ENCODE data around the gene KLF1. TPM values are rescaled to one million over a fixed set of nuclear protein-coding genes. Genes with fewer than 3 reads are reported as not detected.
A peak's percentile ranks its signal among the peaks of the same experiment; 100 is the strongest.
"Not testable (repeated sequence)": the region's sequence is repeated elsewhere in the genome, so short reads cannot be mapped to it uniquely, and the experiment has no call there.

The KLF1 gene
- polyA plus RNA-seq, 3 donors: 0.24 to 0.45 (median 0.28) TPM

- WGBS (ENCODE audit: insufficient coverage): 12% methylated on average over 63 of the region's 69 CpGs
- peaks cover 30 to 53% (median 32%) of the 10 kb centered on the region in 3 donors for H3K27me3 Mint-ChIP-seq (ENCODE audit: low read depth in 3 of 3)
- peak; percentile 84 to 94 (median 86) for DNase-seq
- no peaks in the 10 kb centered on the region for H3K36me3 ChIP-seq (replicated peaks in 1 of 2; ENCODE audit: control insufficient read depth in 1 of 2, insufficient read depth in 2 of 2, low read length in 2 of 2)
- no peaks in the 10 kb centered on the region for H4K20me1 ChIP-seq (ENCODE audit: insufficient read depth, low read length)
- H3K4me1 Mint-ChIP-seq: peaks cover 9% of the 10 kb centered on the region
- H3K36me3 Mint-ChIP-seq: no peaks in the 10 kb centered on the region
- peak overlapping the region; percentile 57 for H3K4me2 ChIP-seq (replicated peaks; ENCODE audit: extremely low read depth, low read length, poor library complexity, severe bottlenecking)
- H3K9ac ChIP-seq (ENCODE audit: insufficient read depth, low read length, poor library complexity, severe bottlenecking): no peak overlapping the region
- no peak overlapping the region for H3K27ac ChIP-seq (ENCODE audit: low read depth in 1 of 2, low read length in 2 of 2)
- peak overlapping the region; percentile 45 to 81 for H3K4me3 Mint-ChIP-seq
- TF ChIP-seq CTCF (IDR thresholded peaks at IDR 0.05): peak; percentile 99
- intact Hi-C loops (cut with micrococcal nuclease): loop anchor here (2.0 to 5.0 kb wide), 4 partner anchors 50 to 85 kb away; no protein-coding TSS in a partner anchor
- peaks cover 11 to 12% of the 10 kb centered on the region in 2 donors for H3K4me1 ChIP-seq (ENCODE audit: control insufficient read depth in 1 of 2, insufficient read depth in 2 of 2, low read length in 2 of 2)
- H2AFZ ChIP-seq (ENCODE audit: insufficient read depth, low read depth, low read length, poor library complexity, severe bottlenecking): peak overlapping the region; percentile 80
- peak overlapping the region in 4 of 7 donors; percentile 13 to 78 (median 55) for H3K27ac Mint-ChIP-seq
- H3K79me2 ChIP-seq (ENCODE audit: insufficient read depth, low read length): no peaks in the 10 kb centered on the region
- H3K4me3 ChIP-seq (replicated peaks in 1 of 3; ENCODE audit: low read depth in 2 of 3, low read length in 3 of 3): peak overlapping the region in 1 of 3 experiments; percentile 42
- H3K9me3 Mint-ChIP-seq: peaks cover 0 to 2% (median 0%) of the 10 kb centered on the region in 7 donors
- H3K9me3 ChIP-seq (replicated peaks in 1 of 2; ENCODE audit: control insufficient read depth in 1 of 2, insufficient read depth in 1 of 2, low read length in 2 of 2): no peaks in the 10 kb centered on the region
- peaks cover 0 to 25% of the 10 kb centered on the region in 2 donors for H3K27me3 ChIP-seq (ENCODE audit: control insufficient read depth in 2 of 2, insufficient read depth in 2 of 2, low read length in 2 of 2)
Observed at GRCh38 chr19:12847159-12848139, 39.6 kb downstream of the KLF1 start.

- H4K20me1 ChIP-seq (ENCODE audit: insufficient read depth, low read length); H3K79me2 ChIP-seq (ENCODE audit: insufficient read depth, low read length); H3K36me3 Mint-ChIP-seq; H3K4me1 Mint-ChIP-seq; H3K9me3 Mint-ChIP-seq; H3K4me3 ChIP-seq (replicated peaks in 1 of 3; ENCODE audit: low read depth in 2 of 3, low read length in 3 of 3); H3K36me3 ChIP-seq (replicated peaks in 1 of 2; ENCODE audit: control insufficient read depth in 1 of 2, insufficient read depth in 2 of 2, low read length in 2 of 2); H3K9ac ChIP-seq (ENCODE audit: insufficient read depth, low read length, poor library complexity, severe bottlenecking); H3K27ac ChIP-seq (ENCODE audit: low read depth in 1 of 2, low read length in 2 of 2); H3K4me2 ChIP-seq (replicated peaks; ENCODE audit: extremely low read depth, low read length, poor library complexity, severe bottlenecking); DNase-seq; H3K9me3 ChIP-seq (replicated peaks in 1 of 2; ENCODE audit: control insufficient read depth in 1 of 2, insufficient read depth in 1 of 2, low read length in 2 of 2): not testable (repeated sequence)
- Mint-ChIP-seq H3K27me3 (ENCODE audit: low read depth in 3 of 3) (peaks cover 35 to 60% (median 38%) of the 10 kb centered on the region in 3 donors), H3K4me3 (peak overlapping the region in 1 of 2 donors; percentile 29), H3K27ac (peak overlapping the region in 1 of 7 donors; percentile 31)
- intact Hi-C loops (cut with micrococcal nuclease): loop anchor here (2.0 to 5.0 kb wide), 4 partner anchors 49 to 84 kb away; no protein-coding TSS in a partner anchor
- Histone ChIP-seq H3K27me3 (ENCODE audit: control insufficient read depth in 2 of 2, insufficient read depth in 2 of 2, low read length in 2 of 2) (peaks cover 4 to 30% of the 10 kb centered on the region in 2 donors), H3K4me1 (ENCODE audit: control insufficient read depth in 1 of 2, insufficient read depth in 2 of 2, low read length in 2 of 2) (peaks cover 11 to 12% of the 10 kb centered on the region in 2 donors), H2AFZ (ENCODE audit: insufficient read depth, low read depth, low read length, poor library complexity, severe bottlenecking) (peak overlapping the region; percentile 80)
- WGBS (ENCODE audit: insufficient coverage): 43% methylated on average over 2 of the region's 7 CpGs
Observed at GRCh38 chr19:12846613-12847012, 40.4 kb downstream of the KLF1 start.
